ENCODE data around the gene MBD1. TPM values are rescaled to one million over a fixed set of nuclear protein-coding genes. Genes with fewer than 3 reads are reported as not detected.

The MBD1 gene
- total RNA-seq, 1 experiment from 2014 or later, result 58.1 TPM

DNA sequence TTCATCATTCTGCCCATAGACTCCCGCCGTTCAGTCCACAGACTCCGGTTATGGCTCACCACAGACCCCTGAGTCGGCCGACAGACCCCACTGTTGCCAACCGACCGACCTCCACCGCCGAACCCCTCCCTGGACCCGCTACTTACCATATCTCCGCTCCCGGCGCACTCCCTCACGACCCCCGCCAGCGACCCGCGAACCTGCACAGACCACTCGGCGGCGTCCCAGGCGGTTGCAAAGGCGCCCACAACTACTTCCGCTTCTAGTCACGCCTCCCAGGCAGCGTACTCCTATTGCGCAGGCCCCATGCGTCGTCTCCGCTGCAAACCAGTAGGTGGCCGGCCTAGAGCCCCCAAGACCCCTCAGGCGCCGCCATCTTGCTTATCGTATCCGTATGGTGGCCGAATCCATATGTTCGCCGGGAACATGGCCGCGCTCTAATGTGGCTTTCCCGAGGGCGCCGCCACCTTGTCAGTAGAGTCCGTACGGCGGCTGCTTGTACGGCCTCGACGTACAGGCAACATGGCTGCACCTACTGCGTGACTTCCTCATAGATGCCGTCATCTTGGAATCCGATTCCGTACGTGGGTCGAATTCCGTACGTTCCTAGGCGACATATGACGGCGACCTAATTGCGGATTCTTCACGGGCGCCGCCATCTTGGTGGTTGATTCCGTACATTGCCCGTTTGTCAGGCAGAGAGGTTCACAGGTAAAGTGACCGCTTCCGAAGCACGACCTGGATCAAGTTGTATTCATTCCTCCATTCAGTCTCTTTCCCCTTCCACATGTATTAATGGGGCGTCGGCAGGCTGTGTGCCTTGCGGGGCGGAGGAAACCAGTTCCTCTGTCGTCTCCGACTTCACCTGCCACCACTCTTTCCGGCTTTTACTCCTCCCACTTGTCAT is 6.4 kb upstream of the MBD1 start, which contains the start of gene CXXC1:
Gene CXXC1 (minus strand): TSS at position 252 of the 907 bp plus-strand sequence. CDS start 103 bp downstream, at position 149.
- H3K27me3 Mint-ChIP-seq (ENCODE audit: low read depth), result peaks cover 5% of the 10 kb centered on the region; the same call in 1 of the 2 replicates
- H3K4me3 Mint-ChIP-seq, result peak within 1 kb of the TSS; percentile 99 to 100
- Histone ChIP-seq H3K4me2 (ENCODE audit: insufficient read depth, insufficient read length, low read length) (peak within 1 kb of the TSS; percentile 85), H3T11ph (ENCODE audit: low read length) (no peak within 1 kb of the TSS), H3K23ac (ENCODE audit: insufficient read length, low read depth, low read length) (no peak within 1 kb of the TSS), H3K56ac (ENCODE audit: insufficient read length, low read depth, low read length) (no peak within 1 kb of the TSS), H4K91ac (ENCODE audit: insufficient read length, low read depth, low read length) (no peak within 1 kb of the TSS), H3K14ac (ENCODE audit: insufficient read depth, low read length) (0 out of 2 replicates have a peak within 1 kb of the TSS, but pooled peaks have one; percentile 3), H3K27me3 (ENCODE audit: insufficient read depth, low read length) (no peaks in the 10 kb centered on the region), H2BK20ac (ENCODE audit: low read depth, low read length, poor library complexity, severe bottlenecking) (no peak within 1 kb of the TSS), H3K79me1 (ENCODE audit: insufficient read depth, low read depth, low read length, poor library complexity, severe bottlenecking) (no peaks in the 10 kb centered on the region), H3K23me2 (ENCODE audit: insufficient read length, low read depth, low read length, poor library complexity, severe bottlenecking) (peaks cover 10% of the 10 kb centered on the region), H3K18ac (ENCODE audit: insufficient read length, low read depth, low read length) (no peak within 1 kb of the TSS), H2BK15ac (ENCODE audit: low read depth, low read length) (no peak within 1 kb of the TSS), H2AFZ (ENCODE audit: low read length) (peak within 1 kb of the TSS; percentile 88), H3K4me1 (ENCODE audit: insufficient read depth, low read length) (no peaks in the 10 kb centered on the region), H2BK12ac (ENCODE audit: insufficient read length, low read depth, low read length) (no peak within 1 kb of the TSS), H3K9me3 (ENCODE audit: control insufficient read depth, low read depth, low read length) (no peaks in the 10 kb centered on the region), H4K5ac (ENCODE audit: insufficient read length, low read depth, low read length) (no peak within 1 kb of the TSS), H2BK120ac (ENCODE audit: low read depth, low read length, poor library complexity, severe bottlenecking) (no peak within 1 kb of the TSS), H4K8ac (replicated peaks; ENCODE audit: insufficient read length, low read depth, low read length) (no peak within 1 kb of the TSS), H3K4ac (ENCODE audit: low read depth, low read length) (no peak within 1 kb of the TSS), H3K27ac (ENCODE audit: insufficient read length, low read depth, low read length) (no peak within 1 kb of the TSS), H3K79me2 (ENCODE audit: insufficient read depth, low read length) (no peaks in the 10 kb centered on the region), H2BK5ac (ENCODE audit: insufficient read length, low read length) (no peak within 1 kb of the TSS), H4K20me1 (ENCODE audit: control insufficient read depth, insufficient read depth, insufficient read length) (no peaks in the 10 kb centered on the region), H3K9ac (ENCODE audit: extremely low read depth, insufficient read length, low read length) (peak within 1 kb of the TSS; percentile 61), H2AK5ac (ENCODE audit: insufficient read length, low read length) (no peak within 1 kb of the TSS)
- peaks cover 35 to 38% (median 37%) of the 10 kb centered on the region in 3 experiments; a peak in 6 of 7 replicates for H3K36me3 Mint-ChIP-seq (ENCODE audit: insufficient read depth in 1 of 3, low read depth in 3 of 3)
- TF ChIP-seq, protein P1, sequence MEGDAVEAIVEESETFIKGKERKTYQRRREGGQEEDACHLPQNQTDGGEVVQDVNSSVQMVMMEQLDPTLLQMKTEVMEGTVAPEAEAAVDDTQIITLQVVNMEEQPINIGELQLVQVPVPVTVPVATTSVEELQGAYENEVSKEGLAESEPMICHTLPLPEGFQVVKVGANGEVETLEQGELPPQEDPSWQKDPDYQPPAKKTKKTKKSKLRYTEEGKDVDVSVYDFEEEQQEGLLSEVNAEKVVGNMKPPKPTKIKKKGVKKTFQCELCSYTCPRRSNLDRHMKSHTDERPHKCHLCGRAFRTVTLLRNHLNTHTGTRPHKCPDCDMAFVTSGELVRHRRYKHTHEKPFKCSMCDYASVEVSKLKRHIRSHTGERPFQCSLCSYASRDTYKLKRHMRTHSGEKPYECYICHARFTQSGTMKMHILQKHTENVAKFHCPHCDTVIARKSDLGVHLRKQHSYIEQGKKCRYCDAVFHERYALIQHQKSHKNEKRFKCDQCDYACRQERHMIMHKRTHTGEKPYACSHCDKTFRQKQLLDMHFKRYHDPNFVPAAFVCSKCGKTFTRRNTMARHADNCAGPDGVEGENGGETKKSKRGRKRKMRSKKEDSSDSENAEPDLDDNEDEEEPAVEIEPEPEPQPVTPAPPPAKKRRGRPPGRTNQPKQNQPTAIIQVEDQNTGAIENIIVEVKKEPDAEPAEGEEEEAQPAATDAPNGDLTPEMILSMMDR (conservative IDR thresholded peaks at IDR 0.05), result peak; percentile 59
- H3K27ac Mint-ChIP-seq, result peak within 1 kb of the TSS; percentile 94 to 98 (median 96)
- WGBS (ENCODE audit: extremely low coverage, insufficient read length, low lambda C conversion rate), result no CpG with 5 or more reads among the region's 76 CpGs
- H3K9me3 Mint-ChIP-seq, result no peaks in the 10 kb centered on the region; a peak in 1 of 5 replicates
- DNase-seq, result peak; percentile 99
- peaks cover 8 to 11% of the 10 kb centered on the region in 2 experiments for H3K4me1 Mint-ChIP-seq
